Stimulated activated CD4-positive, alpha-beta T cell treated with anti-CD3 and anti-CD28 coated beads, Interleukin-2, amount 100 ng/mL, for 24 hours (primary cell): Measurements from ENCODE around the gene ZNF729.
"Not testable (repeated sequence)": the region's sequence is repeated elsewhere in the genome, so short reads cannot be mapped to it uniquely, and the experiment has no call there.

Source experiments
- DNase-seq, 2 donors: peaks; one replicate each; pipeline ENCODE4 v3.0.0-alpha.2; 2020

Gene ZNF729

GRCh38 chr19:22286151-22286810 lies at the start of gene ZNF729:
TSS of gene ZNF729 (plus strand) at chr19:22286441. CDS start at chr19:22286526, 85 bp downstream.
- DNase-seq = no peak

- no peak for DNase-seq
Observed at GRCh38 chr19:22256856-22257255, 29.4 kb upstream of the ZNF729 start.

GRCh38 chr19:22257381-22257780 lies 28.9 kb upstream of the ZNF729 start:
- no peak for DNase-seq

GRCh38 chr19:22257916-22258315 lies 28.3 kb upstream of the ZNF729 start:
- DNase-seq = no peak

- DNase-seq = no peak
Observed at GRCh38 chr19:22260499-22260898, 25.7 kb upstream of the ZNF729 start.

GRCh38 chr19:22261596-22261995 lies 24.6 kb upstream of the ZNF729 start:
- DNase-seq = no peak

- DNase-seq = no peak
Observed at GRCh38 chr19:22263121-22263520, 23.1 kb upstream of the ZNF729 start.

GRCh38 chr19:22321554-22321953 lies 35.3 kb downstream of the ZNF729 start:
- DNase-seq = not testable (repeated sequence)

GRCh38 chr19:22326219-22326618 lies 40.0 kb downstream of the ZNF729 start:
- no peak for DNase-seq

- DNase-seq = no peak
Observed at GRCh38 chr19:22327321-22327720, 41.1 kb downstream of the ZNF729 start.

- no peak for DNase-seq
Observed at GRCh38 chr19:22331521-22331920, 45.3 kb downstream of the ZNF729 start.

GRCh38 chr19:22332924-22333323 lies 46.7 kb downstream of the ZNF729 start:
- DNase-seq = no peak

- DNase-seq = no peak
Observed at GRCh38 chr19:22335716-22336115, 49.5 kb downstream of the ZNF729 start.

GRCh38 chr19:22354665-22355064 lies 68.4 kb downstream of the ZNF729 start:
- DNase-seq = no peak
